KMS-11 (cell line): ENCODE results near the gene ZNF155.

Source experiments
- H2AFZ ChIP-seq: fragments of 200-600 bp; sonication (generic); 2 replicates; pipeline ENCODE4 v1.6.1; 2016; ENCODE audit warnings: antibody characterized with exemption, mixed run types, low read depth
- H3K27ac ChIP-seq: fragments of 200-600 bp; sonication (generic); 2 replicates; pipeline ENCODE4 v1.6.1; 2016; ENCODE audit warnings: mild to moderate bottlenecking, mixed run types
- H3K27me3 ChIP-seq: fragments of 200-600 bp; sonication (generic); 2 replicates; pipeline ENCODE4 v1.6.1; 2017; ENCODE audit warnings: mild to moderate bottlenecking, low read depth, mixed run types, moderate library complexity; ENCODE audit not compliant: insufficient read depth
- H3K36me3 ChIP-seq: fragments of 200-600 bp; sonication (generic); 2 replicates; pipeline ENCODE4 v1.6.1; 2017; ENCODE audit warnings: mild to moderate bottlenecking, mixed run types; ENCODE audit not compliant: insufficient read depth
- H3K4me1 ChIP-seq: fragments of 200-600 bp; sonication (generic); 2 replicates; pipeline ENCODE4 v1.6.1; 2016; ENCODE audit warnings: mild to moderate bottlenecking, low read depth, mixed run types; ENCODE audit not compliant: poor library complexity, severe bottlenecking
- H3K4me2 ChIP-seq: fragments of 200-600 bp; sonication (generic); 2 replicates; pipeline ENCODE4 v1.7.0; 2016; ENCODE audit warnings: mild to moderate bottlenecking, mixed run types
- H3K4me3 ChIP-seq: fragments of 200-600 bp; sonication (generic); IDR thresholded peaks from 2 replicates; pipeline ENCODE4 v1.6.1; 2017; ENCODE audit warnings: low read depth, low read length, mixed read lengths; ENCODE audit not compliant: insufficient read depth
- H3K79me2 ChIP-seq: fragments of 200-600 bp; sonication (generic); 2 replicates; pipeline ENCODE4 v1.6.1; 2016; ENCODE audit warnings: low read depth, mixed run types; ENCODE audit not compliant: insufficient read depth
- H3K9ac ChIP-seq: fragments of 200-600 bp; sonication (generic); 2 replicates; pipeline ENCODE4 v1.6.1; 2016; ENCODE audit warnings: mild to moderate bottlenecking, mixed run types
- H4K20me1 ChIP-seq: fragments of 200-600 bp; sonication (generic); 2 replicates; pipeline ENCODE4 v1.6.1; 2016; ENCODE audit warnings: mild to moderate bottlenecking, mixed run types; ENCODE audit not compliant: insufficient read depth
- CTCF ChIP-seq: fragments of 200-600 bp; sonication (generic); conservative IDR thresholded peaks from 2 replicates; pipeline ENCODE4 v1.6.1; 2017; ENCODE audit warnings: low read depth, mild to moderate bottlenecking, antibody characterized with exemption, low read length, moderate library complexity, mixed read lengths

ZNF155 gene

GRCh38 chr19:44025217-44025936, 41.4 kb downstream of the ZNF155 start, which contains the start of gene ZNF222:
ZNF222 (plus strand) TSS chr19:44025379; CDS start chr19:44025437, 58 bp downstream.
- no peaks in the 10 kb centered on the region for H4K20me1 ChIP-seq
- H3K36me3 ChIP-seq, result no peaks in the 10 kb centered on the region
- H3K27ac ChIP-seq, result no peak within 1 kb of the TSS
- peak within 1 kb of the TSS; percentile 55 for H2AFZ ChIP-seq
- H3K4me2 ChIP-seq, result peak within 1 kb of the TSS; percentile 33; the same call in 1 of the 2 replicates
- no peak for TF ChIP-seq CTCF
- no peaks in the 10 kb centered on the region for H3K27me3 ChIP-seq
- H3K4me3 ChIP-seq, result no peak within 1 kb of the TSS
- H3K4me1 ChIP-seq, result no peaks in the 10 kb centered on the region
- peak within 1 kb of the TSS; percentile 32; the same call in 1 of the 2 replicates for H3K9ac ChIP-seq
- H3K79me2 ChIP-seq, result no peaks in the 10 kb centered on the region

DNA sequence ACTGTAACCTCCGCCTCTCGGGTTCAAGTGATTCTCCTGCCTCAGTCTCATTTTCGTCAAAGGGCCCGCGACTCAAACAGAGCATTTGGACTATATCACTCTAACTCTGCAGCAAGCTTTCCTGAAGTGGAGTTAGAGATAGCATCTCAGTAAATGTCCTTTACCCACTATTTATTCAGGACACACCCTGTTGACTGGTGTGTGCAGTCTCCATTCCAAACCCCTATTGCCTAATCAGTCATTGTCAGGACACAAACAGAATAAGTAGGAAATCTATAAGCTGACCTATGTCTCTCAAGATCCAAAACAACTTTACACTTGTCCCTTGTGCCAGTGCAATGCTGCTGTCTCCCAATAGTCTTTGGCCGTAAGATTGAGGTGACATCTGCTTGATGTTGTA, 42.6 kb downstream of the ZNF155 start:
- H3K4me1 ChIP-seq, result no peaks in the 10 kb centered on the region
- no peak for TF ChIP-seq CTCF
- H3K4me2 ChIP-seq, result no peak overlapping the region
- no peak overlapping the region for H3K4me3 ChIP-seq
- no peaks in the 10 kb centered on the region for H3K79me2 ChIP-seq
- H3K36me3 ChIP-seq, result no peaks in the 10 kb centered on the region
- H3K9ac ChIP-seq, result no peak overlapping the region
- no peaks in the 10 kb centered on the region for H4K20me1 ChIP-seq
- no peak overlapping the region for H2AFZ ChIP-seq
- no peak overlapping the region for H3K27ac ChIP-seq
- no peaks in the 10 kb centered on the region for H3K27me3 ChIP-seq

GRCh38 chr19:44032001-44032610, 48.1 kb downstream of the ZNF155 start:
- Histone ChIP-seq H3K9ac (no peak overlapping the region), H3K4me3 (no peak overlapping the region), H3K36me3 (no peaks in the 10 kb centered on the region), H3K27ac (no peak overlapping the region), H3K4me2 (no peak overlapping the region), H3K79me2 (no peaks in the 10 kb centered on the region), H3K27me3 (no peaks in the 10 kb centered on the region), H2AFZ (no peak overlapping the region), H3K4me1 (no peaks in the 10 kb centered on the region), H4K20me1 (no peaks in the 10 kb centered on the region)
- TF ChIP-seq CTCF, result no peak

DNA sequence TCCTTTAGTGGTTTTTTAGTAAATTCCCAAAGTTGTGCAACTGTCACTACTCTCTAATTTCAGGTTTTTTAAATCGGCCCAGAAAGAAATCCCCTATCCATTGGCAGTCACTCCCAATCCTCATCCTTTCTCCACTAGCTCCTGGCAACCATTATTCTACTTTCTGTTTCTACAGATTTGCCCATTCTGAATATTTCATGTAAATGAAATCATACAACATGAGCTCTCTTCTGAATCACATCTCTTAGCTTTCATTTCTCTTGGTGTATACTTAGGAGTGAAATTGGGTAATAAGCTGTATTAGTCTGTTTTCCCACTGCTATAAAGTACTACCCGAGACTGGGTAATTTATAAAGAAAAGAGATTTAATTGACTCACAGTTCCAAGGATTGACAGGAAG, 58.2 kb downstream of the ZNF155 start:
- H3K4me3 ChIP-seq, result no peak overlapping the region
- H3K27ac ChIP-seq, result no peak overlapping the region
- no peak for TF ChIP-seq CTCF
- no peaks in the 10 kb centered on the region for H3K27me3 ChIP-seq
- no peak overlapping the region for H2AFZ ChIP-seq
- no peaks in the 10 kb centered on the region for H3K4me1 ChIP-seq
- H3K9ac ChIP-seq, result no peak overlapping the region
- no peaks in the 10 kb centered on the region for H4K20me1 ChIP-seq
- H3K4me2 ChIP-seq, result no peak overlapping the region
- H3K36me3 ChIP-seq, result no peaks in the 10 kb centered on the region
- no peaks in the 10 kb centered on the region for H3K79me2 ChIP-seq
